Measurements from ENCODE around the gene ARHGAP28.

ARHGAP28 gene

GRCh38 chr18:6734726-6735430, 5.4 kb downstream of the ARHGAP28 start:
- DNase-seq = no peak

GRCh38 chr18:6737833-6738232, 8.3 kb downstream of the ARHGAP28 start:
- DNase-seq = no peak

- no peak for DNase-seq
These were observed 9.1 kb downstream of the ARHGAP28 start for GRCh38 chr18:6738622-6739021.

GRCh38 chr18:6741232-6741663, 11.7 kb downstream of the ARHGAP28 start:
- no peak for DNase-seq

GRCh38 chr18:6741786-6742185, 12.3 kb downstream of the ARHGAP28 start:
- DNase-seq = no peak

- DNase-seq = no peak
These were observed 14.5 kb downstream of the ARHGAP28 start for GRCh38 chr18:6743999-6744398.

GRCh38 chr18:6744816-6745455, 15.4 kb downstream of the ARHGAP28 start:
- DNase-seq = no peak

- no peak for DNase-seq
These were observed 16.1 kb downstream of the ARHGAP28 start for GRCh38 chr18:6745504-6746031.

GRCh38 chr18:6746386-6746960, 17.0 kb downstream of the ARHGAP28 start:
- no peak for DNase-seq

GRCh38 chr18:6747646-6748045, 18.1 kb downstream of the ARHGAP28 start:
- DNase-seq = no peak

- DNase-seq = no peak
These were observed 18.7 kb downstream of the ARHGAP28 start for GRCh38 chr18:6748241-6748640.

- no peak for DNase-seq
These were observed 20.9 kb downstream of the ARHGAP28 start for GRCh38 chr18:6750411-6750810.

- no peak for DNase-seq
These were observed 21.7 kb downstream of the ARHGAP28 start for GRCh38 chr18:6751222-6751621.

- no peak for DNase-seq
These were observed 22.8 kb downstream of the ARHGAP28 start for GRCh38 chr18:6752202-6752860.

GRCh38 chr18:6755107-6755506, 25.6 kb downstream of the ARHGAP28 start:
- DNase-seq = no peak

- no peak for DNase-seq
These were observed 28.4 kb downstream of the ARHGAP28 start for GRCh38 chr18:6757931-6758330.

- no peak for DNase-seq
These were observed 30.1 kb downstream of the ARHGAP28 start for GRCh38 chr18:6759579-6759978.

- no peak for DNase-seq
These were observed 34.0 kb downstream of the ARHGAP28 start for GRCh38 chr18:6763524-6763923.

- no peak for DNase-seq
These were observed 34.9 kb downstream of the ARHGAP28 start for GRCh38 chr18:6764382-6764781.

GRCh38 chr18:6773777-6774176, 44.3 kb downstream of the ARHGAP28 start:
- DNase-seq = no peak

- DNase-seq = no peak
These were observed 45.7 kb downstream of the ARHGAP28 start for GRCh38 chr18:6775237-6775636.

GRCh38 chr18:6775702-6776101, 46.2 kb downstream of the ARHGAP28 start:
- DNase-seq = no peak

GRCh38 chr18:6776188-6776587, 46.7 kb downstream of the ARHGAP28 start:
- no peak for DNase-seq

GRCh38 chr18:6777509-6777908, 48.0 kb downstream of the ARHGAP28 start:
- DNase-seq = no peak
